ENCODE results near the gene ZBTB20. TPM values are rescaled to one million over a fixed set of nuclear protein-coding genes. Genes with fewer than 3 reads are reported as not detected.
A peak's percentile ranks its signal among the peaks of the same experiment; 100 is the strongest.

Gene ZBTB20
- total RNA-seq, 1 donor from 2014 or later: 63.3 TPM

DNA sequence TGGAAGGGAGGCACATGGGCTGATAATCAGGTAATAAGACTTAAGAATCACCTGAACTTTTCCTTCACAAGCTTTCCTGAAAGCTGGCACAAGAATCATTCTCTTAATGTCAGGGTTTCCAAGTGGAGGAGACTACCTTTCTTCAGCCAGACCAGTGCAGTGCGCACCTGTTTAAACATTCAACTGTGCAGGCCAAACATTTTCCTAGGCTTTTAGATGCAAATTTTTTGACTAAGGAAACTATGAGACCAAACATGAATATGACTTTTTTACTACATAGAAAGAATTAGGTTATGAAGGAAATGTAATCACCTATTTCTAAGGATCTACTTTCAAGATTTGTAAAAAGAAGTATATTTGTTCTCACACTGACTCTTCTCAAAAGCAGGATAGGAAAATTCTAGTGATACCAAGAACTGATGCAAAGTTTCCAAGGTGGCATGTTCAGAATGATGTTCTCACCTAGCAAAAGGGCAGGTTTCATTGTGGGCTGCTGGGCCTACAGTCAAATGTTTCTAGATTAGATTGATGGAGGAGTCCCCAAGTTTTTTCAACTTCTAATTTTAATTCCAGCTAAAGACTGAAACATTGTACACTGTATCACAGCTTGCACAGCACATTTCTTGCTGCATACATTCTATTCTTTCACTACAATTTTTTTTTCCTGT is 514.2 kb downstream of the ZBTB20 start:
- DNase-seq (ENCODE audit: low spot score): no peak

DNA sequence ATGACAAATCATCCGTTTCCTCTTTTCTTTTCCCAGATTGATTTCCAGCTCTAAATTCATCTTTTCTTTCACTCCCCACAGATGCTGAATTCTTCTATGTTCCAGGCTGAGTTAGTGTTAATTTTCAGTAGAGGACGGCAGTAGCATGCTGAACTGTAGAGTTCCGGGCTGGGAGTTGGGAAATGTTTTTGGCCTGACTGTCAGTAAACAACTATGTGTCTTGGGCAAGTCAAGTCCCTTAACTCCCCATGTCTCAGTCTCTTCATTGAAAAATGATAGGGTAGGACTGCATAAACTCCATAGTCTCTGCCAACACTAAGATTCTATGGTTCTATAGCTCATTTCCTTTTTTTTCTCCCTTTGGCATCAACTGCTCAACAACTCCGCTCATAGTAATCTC is 519.3 kb downstream of the ZBTB20 start:
- no peak for DNase-seq (ENCODE audit: low spot score)

DNA sequence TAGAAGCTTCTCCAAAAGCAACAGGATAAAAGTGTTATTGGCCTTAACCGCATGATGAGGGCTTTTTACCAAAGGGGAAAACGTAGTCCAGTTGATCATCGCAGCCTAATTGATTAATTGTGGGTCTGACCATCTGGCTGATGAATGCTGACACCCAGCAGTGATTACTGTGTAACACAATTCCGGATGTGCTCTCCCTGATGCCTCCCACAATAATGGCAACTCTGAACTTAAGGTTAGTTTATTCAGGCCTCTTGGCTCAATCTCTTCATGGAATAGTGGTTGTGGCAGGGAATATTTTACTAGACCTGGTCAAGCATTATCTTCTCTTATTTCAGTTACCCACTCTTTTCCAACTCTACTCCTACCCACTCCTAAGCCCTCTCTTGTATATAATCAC is 520.3 kb downstream of the ZBTB20 start:
- no peak for DNase-seq (ENCODE audit: low spot score)

DNA sequence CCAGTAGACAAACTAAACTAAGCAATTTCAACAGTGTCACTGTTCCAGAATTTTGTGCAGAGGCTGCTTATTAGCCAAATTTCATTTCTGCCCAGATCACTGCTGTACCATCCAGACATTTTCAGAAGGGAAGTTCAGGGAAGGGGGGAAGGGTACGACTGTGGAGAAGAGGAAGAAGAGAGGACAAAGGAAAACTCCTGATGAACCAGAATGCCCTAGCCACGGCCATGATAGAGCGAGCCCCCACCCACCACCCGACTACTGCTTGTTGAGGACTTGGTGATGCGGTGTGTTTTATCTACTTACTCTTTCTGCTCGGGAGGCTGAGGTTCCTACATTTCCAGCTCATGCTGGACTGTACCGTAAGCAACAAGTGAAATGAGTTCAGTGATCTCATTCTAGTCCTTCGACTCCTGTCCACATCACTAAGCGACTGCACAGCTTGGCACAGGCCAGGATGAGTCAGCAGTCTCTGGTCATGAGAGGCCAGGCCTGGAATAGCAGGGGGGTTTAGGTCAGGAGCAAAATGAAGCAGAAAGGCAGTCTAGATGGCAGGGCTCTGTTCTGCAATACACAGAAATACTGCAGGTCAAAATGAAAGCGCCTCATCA is 522.4 kb downstream of the ZBTB20 start:
- peak; percentile 95 for DNase-seq (ENCODE audit: low spot score)

DNA sequence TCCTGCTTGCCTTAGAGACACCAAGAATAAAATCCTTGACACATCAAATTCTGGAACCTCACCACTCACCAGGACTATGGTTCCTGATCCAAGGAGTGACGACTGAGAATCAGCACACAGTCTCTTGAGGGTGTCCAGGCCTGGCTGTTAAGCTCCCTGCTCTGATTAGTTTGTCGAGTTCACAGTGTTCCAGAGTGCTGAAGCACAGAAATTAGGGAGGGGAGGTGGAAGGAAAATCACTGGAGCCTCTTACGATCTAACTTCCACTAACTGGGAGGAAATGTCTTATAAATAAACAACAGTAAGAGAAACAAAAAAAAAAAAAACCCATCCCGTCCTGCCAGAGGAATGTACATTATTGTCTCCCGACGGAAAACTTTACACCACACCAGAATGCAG is 523.0 kb downstream of the ZBTB20 start:
- DNase-seq (ENCODE audit: low spot score): peak; percentile 47

DNA sequence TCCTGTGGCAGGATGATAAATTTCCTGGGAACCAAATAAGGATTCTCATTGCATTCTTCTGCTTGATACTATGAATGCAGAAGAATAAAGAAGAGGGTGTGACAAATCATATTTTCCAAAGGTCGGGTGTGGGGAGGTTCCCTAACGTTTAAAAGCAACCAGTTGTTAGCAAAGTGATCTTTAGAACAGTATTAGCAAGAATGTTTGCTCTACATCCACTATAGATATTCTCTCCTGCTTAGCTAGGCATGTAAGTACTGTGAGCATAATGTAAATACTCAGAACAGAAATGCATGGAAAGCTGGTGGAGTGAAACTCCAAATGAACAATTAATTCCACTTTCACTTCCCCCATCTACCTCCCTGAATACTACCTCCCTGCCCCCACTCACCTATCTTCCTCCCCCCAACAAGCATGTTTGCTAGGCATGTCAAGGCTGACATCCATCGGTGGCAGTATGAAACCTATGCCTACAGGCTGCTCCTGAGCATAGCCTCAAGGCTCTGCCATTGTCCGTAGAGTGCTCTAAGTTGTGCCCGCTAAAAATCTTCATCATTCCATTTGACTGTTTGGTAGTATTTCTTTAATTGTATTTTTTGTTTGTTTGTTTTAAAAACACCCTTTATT is 523.6 kb downstream of the ZBTB20 start:
- no peak for DNase-seq (ENCODE audit: low spot score)

DNA sequence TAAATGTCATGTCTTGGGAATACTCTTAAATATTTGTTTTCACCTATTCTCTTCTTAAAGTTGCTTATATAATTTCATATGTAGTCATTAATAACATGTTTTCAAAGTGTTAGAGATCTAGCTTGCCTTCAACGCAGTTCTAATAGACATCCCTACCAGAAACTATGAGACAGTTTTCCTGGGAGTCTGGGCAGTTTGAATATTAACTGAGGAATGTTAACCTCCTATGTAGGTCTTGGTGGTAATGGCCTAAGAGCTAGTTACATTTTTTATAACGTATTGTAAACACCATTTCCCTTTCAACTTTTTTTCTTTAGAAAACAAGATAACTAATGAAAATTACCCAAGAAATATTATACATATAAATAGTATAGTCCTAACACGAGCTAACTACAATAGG is 525.1 kb downstream of the ZBTB20 start:
- DNase-seq (ENCODE audit: low spot score): no peak

DNA sequence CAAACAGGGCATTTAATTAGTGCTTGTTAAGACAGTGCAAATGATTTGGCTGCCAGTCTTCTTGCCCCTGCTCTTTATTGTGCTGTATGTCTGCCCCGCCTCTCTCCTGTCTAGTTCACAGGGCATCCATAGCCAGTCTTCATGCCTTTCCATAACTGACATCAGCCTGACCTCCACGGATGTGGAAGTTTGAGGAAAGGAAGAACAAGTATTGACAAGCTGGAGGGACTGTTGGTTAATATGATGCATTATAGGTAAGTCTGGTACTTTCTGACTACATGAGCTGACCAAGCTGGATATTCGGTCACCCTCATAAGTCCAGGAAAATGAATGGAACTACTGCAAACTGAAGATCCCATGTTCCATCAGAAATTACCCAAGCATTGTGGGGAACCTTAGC is 527.3 kb downstream of the ZBTB20 start:
- no peak for DNase-seq (ENCODE audit: low spot score)

DNA sequence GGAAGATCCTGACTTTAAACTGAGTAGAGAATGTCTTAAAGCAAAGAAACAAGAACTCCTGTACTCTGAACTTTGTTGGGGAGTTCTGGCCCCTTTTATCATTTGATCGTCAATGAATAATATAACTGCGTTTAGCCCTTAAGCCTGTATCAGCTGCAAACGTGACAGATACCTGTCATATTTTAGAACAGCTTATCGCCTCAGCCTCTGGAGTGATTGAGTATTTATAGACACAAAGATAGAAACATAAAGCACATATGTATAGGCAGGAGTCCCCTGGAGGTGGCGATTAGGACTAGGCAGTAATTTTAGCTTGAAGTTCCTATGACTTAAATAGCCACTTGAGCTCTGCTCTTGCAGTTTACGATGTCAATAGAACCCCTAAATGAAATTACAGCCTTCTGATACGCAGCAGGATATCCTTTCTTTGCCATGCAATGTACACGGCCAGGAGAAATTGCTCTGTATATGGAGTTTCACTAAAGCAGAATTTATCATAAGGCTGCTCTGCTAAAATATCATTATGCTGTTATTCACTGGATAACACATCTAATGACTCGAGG is 531.5 kb downstream of the ZBTB20 start:
- no peak for DNase-seq (ENCODE audit: low spot score)

DNA sequence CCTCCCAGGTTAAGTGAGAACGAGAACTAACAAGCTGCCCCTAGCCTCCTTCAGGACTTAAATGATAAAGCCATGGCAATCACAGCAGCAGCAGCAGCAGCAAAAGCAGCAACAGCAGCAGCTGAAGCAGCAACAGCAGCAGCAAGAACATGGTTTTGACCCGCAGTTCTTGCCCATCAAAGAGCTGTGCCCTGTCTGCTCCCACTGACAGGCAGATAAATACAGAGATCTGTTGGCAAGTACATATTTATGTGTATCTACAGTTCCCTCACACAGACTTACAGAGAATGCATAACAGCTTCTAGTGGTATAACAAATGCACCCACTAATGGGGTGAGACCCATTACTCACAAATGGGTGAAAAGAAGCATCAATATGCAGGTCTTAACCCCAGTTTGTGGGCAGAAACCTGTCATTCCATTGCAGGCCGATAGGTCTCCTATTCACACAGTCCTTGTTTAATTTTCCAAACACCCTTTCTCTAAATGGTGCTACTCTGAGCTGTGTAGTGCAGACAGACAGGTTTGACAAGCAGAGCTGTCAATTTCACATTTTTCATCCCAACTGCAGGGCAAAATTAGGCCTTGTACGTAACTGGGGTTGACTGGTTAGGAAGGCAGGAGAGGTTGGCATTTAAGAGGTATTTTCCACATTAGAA is 537.0 kb downstream of the ZBTB20 start:
- DNase-seq (ENCODE audit: low spot score): no peak

DNA sequence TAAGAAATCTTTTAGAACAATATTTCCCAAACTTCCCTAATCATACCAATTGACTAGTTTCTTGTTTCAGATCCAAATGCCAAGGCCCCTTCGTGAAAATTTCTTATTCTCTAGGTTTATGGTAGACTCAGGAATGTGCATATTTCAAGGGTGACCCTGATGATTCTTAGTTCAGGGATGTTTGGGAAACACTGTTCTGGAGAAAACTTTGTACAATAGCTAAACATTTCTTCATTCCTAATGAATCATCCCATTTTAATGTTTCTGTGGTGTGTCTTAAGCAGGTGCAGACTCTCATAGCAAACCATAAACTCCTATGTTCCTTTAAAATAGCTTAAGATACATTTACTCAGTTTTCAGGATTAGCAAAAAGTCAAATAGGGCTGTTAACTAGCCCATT is 538.8 kb downstream of the ZBTB20 start:
- DNase-seq (ENCODE audit: low spot score): no peak

DNA sequence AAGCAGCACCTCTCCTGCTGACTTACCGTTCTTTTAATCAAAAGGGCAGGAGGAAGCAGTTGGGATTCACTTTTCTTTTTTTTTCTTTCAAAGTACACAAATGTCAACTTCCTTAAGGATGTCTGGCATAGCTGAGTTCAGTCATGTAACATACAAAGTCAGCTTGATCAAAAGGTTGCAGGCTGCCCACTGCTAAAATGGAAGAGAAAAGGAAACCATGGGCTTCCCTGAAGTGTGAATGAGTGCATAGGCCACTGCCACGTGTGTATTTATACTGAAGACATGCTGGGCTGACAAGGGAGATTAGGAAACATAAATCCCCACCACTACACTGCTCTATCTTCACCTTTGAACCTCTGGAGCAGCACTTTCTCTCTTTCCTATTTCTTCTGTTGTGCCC is 540.8 kb downstream of the ZBTB20 start:
- no peak for DNase-seq (ENCODE audit: low spot score)

DNA sequence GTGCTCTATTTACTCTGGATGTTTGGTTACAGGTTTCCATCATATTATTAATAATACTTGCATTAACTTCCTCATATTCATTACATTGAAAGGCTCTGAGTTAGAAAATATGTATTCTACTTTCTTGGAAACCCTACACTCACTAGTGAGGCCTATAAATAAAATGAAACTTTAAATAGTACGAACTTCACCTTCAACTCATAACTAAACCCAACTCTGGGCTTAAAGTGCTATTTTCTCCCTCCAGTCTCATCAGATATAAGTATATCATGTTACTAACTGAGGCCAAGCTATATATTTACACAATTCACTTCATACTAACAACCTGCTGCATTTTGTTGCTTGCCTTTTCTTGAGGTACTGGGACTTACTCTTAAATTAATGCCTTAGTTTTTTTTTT is 546.5 kb downstream of the ZBTB20 start:
- DNase-seq (ENCODE audit: low spot score): no peak

DNA sequence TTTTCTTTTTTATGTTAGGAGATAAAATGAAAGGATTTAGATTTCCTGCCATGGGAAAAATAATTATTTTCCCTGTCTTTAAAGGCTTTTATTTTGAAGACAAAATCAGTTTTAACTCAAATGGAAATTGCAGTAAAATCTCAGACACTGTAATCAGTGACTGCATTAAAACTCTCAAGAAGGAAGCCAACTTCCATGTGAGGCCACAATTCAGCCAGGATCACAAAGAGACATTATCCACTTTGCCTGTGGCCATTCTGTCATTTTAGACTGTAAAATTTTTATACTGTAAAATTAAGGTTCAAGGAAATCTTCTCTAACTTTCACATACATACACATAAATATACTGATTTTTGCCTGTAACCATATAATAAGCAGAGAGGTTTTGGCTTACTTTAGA is 549.2 kb downstream of the ZBTB20 start:
- no peak for DNase-seq (ENCODE audit: low spot score)

DNA sequence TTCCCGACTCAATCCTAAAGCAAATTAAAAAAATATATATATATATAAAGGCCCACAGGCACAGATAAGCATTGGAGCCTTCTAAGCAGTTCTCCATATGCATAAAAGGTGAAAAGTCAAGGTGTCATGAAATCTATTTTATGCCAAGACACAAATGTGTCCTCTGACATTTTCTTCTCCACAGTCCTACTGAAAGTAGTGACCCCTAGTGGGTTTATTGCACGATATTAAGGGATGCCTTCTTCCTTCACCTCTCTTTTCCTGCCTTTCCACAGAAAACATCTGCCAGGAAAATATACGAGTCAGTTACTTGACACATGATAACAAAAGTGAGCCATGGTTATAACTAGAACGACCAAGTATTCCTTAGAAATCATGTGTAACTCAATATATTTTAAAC is 550.1 kb downstream of the ZBTB20 start:
- no peak for DNase-seq (ENCODE audit: low spot score)

DNA sequence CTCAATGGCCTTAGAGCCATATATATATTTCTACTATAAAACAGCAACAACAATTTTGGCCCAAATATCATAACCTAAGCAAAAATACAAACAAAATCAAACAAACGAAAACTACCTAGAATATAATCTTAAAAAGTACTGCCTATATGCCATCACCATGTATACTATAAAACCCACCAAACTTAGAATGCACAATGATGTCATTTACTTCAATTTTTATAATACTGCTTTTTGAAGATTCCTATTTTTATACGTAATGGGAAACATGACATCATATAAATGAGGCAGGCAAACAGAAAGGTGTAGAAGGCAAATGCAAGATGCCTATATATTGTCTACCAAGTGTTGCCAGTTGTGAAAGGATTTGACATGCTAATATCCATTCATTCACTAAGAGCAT is 550.9 kb downstream of the ZBTB20 start:
- no peak for DNase-seq (ENCODE audit: low spot score)

DNA sequence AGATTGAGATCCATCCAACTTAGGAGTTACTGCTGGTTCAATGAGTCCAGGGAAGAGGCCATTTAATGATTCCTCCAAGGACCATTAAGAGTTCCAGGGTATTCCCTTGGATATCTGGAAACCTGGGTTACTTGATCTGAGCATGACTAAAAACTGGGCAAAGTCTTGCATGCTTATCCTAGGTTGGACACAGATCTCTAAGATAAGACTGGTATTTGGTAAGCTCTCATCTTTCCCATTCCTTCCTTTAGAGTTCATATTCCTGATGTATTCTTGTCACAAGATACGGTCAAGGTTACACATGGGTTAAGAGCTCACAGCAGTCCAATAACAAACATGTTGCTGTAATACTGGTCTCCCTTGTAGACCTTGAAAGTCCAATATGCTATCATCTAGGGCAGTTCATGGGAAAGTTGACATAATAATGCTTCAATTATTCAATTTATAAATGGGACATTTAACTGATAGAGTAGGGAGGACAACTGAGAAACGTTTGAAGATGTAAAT is 551.5 kb downstream of the ZBTB20 start:
- no peak for DNase-seq (ENCODE audit: low spot score)

DNA sequence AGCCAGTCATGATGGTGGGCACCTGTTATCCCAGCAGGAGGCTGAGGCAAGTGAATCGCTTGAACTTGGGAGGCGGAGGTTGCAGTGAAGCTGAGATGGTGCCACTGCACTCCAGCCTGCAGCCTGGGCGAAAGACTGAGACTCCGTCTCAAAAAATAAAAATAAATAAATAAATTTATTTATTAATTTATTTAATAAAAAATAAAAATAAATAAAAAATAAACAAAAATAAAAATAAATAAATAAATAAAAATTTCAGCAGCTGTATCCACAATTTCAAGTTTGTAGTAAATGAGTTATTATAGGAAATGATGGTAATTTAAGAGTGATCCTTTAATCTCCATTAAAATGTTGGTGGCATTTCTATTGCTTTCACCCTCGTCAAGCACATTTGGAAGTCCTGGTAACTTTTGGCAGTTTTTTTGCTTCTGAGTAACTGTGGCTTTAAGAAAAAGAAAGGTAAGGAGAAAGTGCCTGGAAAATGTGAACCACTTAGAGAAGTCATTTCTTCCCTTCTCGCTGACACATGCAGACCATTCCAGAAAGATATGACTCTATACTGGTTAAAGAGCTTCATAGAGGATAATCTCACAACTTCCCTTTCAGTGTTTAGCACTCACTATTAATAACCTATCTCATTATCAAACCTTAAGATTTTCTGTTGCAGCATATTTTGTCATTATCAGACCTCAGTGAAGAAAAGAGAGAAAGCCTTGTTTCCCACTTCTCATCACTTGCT is 556.6 kb downstream of the ZBTB20 start:
- DNase-seq (ENCODE audit: low spot score): no peak

DNA sequence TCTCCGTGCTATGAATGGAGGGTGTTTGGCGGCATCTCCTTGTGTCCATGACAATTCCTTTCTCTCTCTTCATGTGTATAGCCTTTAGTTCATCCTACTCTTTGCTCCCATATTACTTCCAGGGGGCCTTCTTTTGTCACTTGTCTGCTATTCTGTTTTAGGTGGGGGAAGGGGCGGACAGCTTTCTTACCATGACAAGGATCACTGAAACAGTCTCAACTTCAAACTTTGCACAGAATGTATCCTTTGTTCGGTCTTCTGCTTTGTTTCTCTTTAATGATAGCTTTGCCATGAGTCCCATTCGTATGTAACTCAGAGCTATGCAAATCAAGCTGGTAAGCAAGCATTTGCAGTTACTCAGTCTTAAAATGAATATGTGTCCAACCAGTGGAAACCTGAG is 559.1 kb downstream of the ZBTB20 start:
- DNase-seq (ENCODE audit: low spot score): no peak

DNA sequence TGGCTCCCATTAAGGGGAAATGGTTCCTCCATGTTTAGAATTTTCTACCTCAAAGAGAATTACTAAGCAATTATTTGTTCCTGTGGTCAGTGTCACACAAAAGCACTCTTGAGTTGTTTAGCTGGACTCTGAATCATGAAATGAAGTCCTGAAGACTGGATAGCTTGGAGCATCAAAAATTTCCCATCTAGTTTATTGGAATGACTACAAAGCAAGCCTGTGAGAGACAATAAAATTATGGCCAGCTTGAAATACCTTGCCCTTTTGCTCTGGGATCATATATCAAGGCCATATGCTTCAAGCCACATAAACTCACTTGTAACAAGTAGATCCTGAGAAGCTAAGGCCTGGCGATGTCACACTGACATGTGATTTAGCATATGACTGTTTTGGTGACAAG is 561.0 kb downstream of the ZBTB20 start:
- no peak for DNase-seq (ENCODE audit: low spot score)

DNA sequence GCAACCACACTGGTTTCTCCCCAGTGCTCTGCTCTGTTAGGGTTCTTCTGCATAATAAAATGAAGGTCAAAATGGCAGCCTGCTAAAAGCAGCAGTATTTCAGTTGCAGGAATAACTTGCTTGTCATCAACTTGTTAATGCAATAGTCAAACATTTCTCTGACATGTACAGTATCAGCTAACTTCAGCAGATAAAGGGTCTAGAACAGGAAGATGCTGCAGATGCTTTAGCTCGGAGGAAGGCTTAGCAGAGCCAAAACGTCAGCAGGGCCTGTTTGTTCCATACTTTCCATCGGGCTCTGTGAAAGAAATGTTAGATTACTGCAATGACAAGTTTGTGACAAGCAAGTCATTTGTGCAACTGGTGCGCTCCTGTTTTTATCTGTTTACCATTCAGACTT is 561.4 kb downstream of the ZBTB20 start:
- no peak for DNase-seq (ENCODE audit: low spot score)
